H9 (cell line): ENCODE data around the gene EEF1AKMT2. TPM values are rescaled to one million over a fixed set of nuclear protein-coding genes. Genes with fewer than 3 reads are reported as not detected.

Source experiments
- DNase-seq: peaks from one replicate; pipeline ENCODE4 v3.0.0-alpha.2; 2017
- H2AFZ ChIP-seq: one replicate; pipeline ENCODE4 v1.6.1; 2013; ENCODE audit warnings: mild to moderate bottlenecking, low read length, control low read depth, moderate library complexity
- H2AK5ac ChIP-seq: 2 replicates; pipeline ENCODE4 v1.6.1; 2013; ENCODE audit warnings: low read length, control low read depth, mixed read lengths; ENCODE audit not compliant: insufficient read length
- H2BK120ac ChIP-seq: one replicate; pipeline ENCODE4 v1.6.1; 2013; ENCODE audit warnings: low read depth, mild to moderate bottlenecking, low read length, control low read depth, inconsistent platforms; ENCODE audit not compliant: poor library complexity, severe bottlenecking
- H2BK12ac ChIP-seq: 2 replicates; pipeline ENCODE4 v1.6.1; 2013; ENCODE audit warnings: low read length, control low read depth, mixed read lengths, low read depth; ENCODE audit not compliant: insufficient read length
- H2BK15ac ChIP-seq: 2 replicates; pipeline ENCODE4 v1.6.1; 2013; ENCODE audit warnings: low read depth, low read length, control low read depth
- H2BK20ac ChIP-seq: one replicate; pipeline ENCODE4 v1.6.1; 2013; ENCODE audit warnings: low read depth, mild to moderate bottlenecking, low read length, control low read depth, inconsistent platforms; ENCODE audit not compliant: poor library complexity, severe bottlenecking
- H2BK5ac ChIP-seq: 2 replicates; pipeline ENCODE4 v1.6.1; 2013; ENCODE audit warnings: low read length, control low read depth, mixed read lengths; ENCODE audit not compliant: insufficient read length
- H3K14ac ChIP-seq: 2 replicates; pipeline ENCODE4 v1.6.1; 2013; ENCODE audit warnings: low read length, control low read depth; ENCODE audit not compliant: insufficient read depth
- H3K18ac ChIP-seq: 2 replicates; pipeline ENCODE4 v1.6.1; 2013; ENCODE audit warnings: low read depth, mild to moderate bottlenecking, mixed read lengths, low read length, control low read depth; ENCODE audit not compliant: insufficient read length
- H3K23ac ChIP-seq: 2 replicates; pipeline ENCODE4 v1.6.1; 2013; ENCODE audit warnings: low read length, control low read depth, mixed read lengths, low read depth; ENCODE audit not compliant: insufficient read length
- H3K23me2 ChIP-seq: 2 replicates; pipeline ENCODE4 v1.6.1; 2013; ENCODE audit warnings: low read depth, mild to moderate bottlenecking, mixed read lengths, low read length, control low read depth; ENCODE audit not compliant: insufficient read length, poor library complexity, severe bottlenecking
- H3K27ac ChIP-seq: 2 replicates; pipeline ENCODE4 v1.5.1; 2013; ENCODE audit warnings: low read length, control low read depth, mixed read lengths, low read depth; ENCODE audit not compliant: insufficient read length
- H3K27me3 ChIP-seq: 2 replicates; pipeline ENCODE4 v1.6.1; 2013; ENCODE audit warnings: low read length, control low read depth, inconsistent platforms; ENCODE audit not compliant: insufficient read depth
- H3K4ac ChIP-seq: 2 replicates; pipeline ENCODE4 v1.6.1; 2013; ENCODE audit warnings: low read depth, mild to moderate bottlenecking, control low read depth, inconsistent platforms, low read length, moderate library complexity
- H3K4me1 ChIP-seq: 2 replicates; pipeline ENCODE4 v1.6.1; 2013; ENCODE audit warnings: low read length, control low read depth, inconsistent platforms; ENCODE audit not compliant: insufficient read depth
- H3K4me2 ChIP-seq: 2 replicates; pipeline ENCODE4 v1.6.1; 2013; ENCODE audit warnings: low read length, control low read depth, mixed read lengths; ENCODE audit not compliant: insufficient read length, insufficient read depth
- H3K56ac ChIP-seq: 2 replicates; pipeline ENCODE4 v1.6.1; 2013; ENCODE audit warnings: low read depth, mild to moderate bottlenecking, mixed read lengths, low read length, control low read depth; ENCODE audit not compliant: insufficient read length
- H3K79me1 ChIP-seq: 2 replicates; pipeline ENCODE4 v1.6.1; 2013; ENCODE audit warnings: low read depth, mild to moderate bottlenecking, moderate library complexity, low read length, control low read depth, inconsistent platforms; ENCODE audit not compliant: insufficient read depth, poor library complexity, severe bottlenecking
- H3K79me2 ChIP-seq: 2 replicates; pipeline ENCODE4 v1.6.1; 2013; ENCODE audit warnings: low read length, control low read depth, inconsistent platforms; ENCODE audit not compliant: insufficient read depth
- H3K9ac ChIP-seq: 2 replicates; pipeline ENCODE4 v1.6.1; 2013; ENCODE audit warnings: low read length, control low read depth, mixed read lengths; ENCODE audit not compliant: insufficient read length; ENCODE audit errors: extremely low read depth
- H3K9me3 ChIP-seq: one replicate; pipeline ENCODE4 v1.6.1; 2013; ENCODE audit warnings: low read depth, low read length, inconsistent platforms; ENCODE audit not compliant: control insufficient read depth
- H3T11ph ChIP-seq: one replicate; pipeline ENCODE4 v1.6.1; 2013; ENCODE audit warnings: mild to moderate bottlenecking, low read length, control low read depth, inconsistent platforms
- H4K20me1 ChIP-seq: one replicate; pipeline ENCODE4 v1.6.1; 2013; ENCODE audit not compliant: control insufficient read depth, insufficient read length, insufficient read depth
- H4K5ac ChIP-seq: 2 replicates; pipeline ENCODE4 v1.6.1; 2013; ENCODE audit warnings: low read depth, mild to moderate bottlenecking, mixed read lengths, low read length, control low read depth; ENCODE audit not compliant: insufficient read length
- H4K8ac ChIP-seq: replicated peaks from 2 replicates; pipeline ENCODE4 v1.6.1; 2013; ENCODE audit warnings: low read length, control low read depth, mixed read lengths, low read depth; ENCODE audit not compliant: insufficient read length
- H4K91ac ChIP-seq: 2 replicates; pipeline ENCODE4 v1.6.1; 2013; ENCODE audit warnings: low read depth, mild to moderate bottlenecking, moderate library complexity, mixed read lengths, low read length, control low read depth; ENCODE audit not compliant: insufficient read length
- H3K27ac Mint-ChIP-seq, 3 experiments: 2 replicates in 2 of 3; 3 replicates in 1 of 3; pipeline ENCODE4 v1.8.0; 2020 to 2021; ENCODE audit warnings: mixed read lengths in 3 of 3, mild to moderate bottlenecking in 1 of 3, moderate library complexity in 1 of 3
- H3K27me3 Mint-ChIP-seq: 2 replicates; pipeline ENCODE4 v1.8.0; 2021; ENCODE audit warnings: low read depth, mild to moderate bottlenecking, moderate library complexity, mixed read lengths
- H3K36me3 Mint-ChIP-seq, 3 experiments: 2 replicates in 2 of 3; 3 replicates in 1 of 3; pipeline ENCODE4 v1.8.0; 2020 to 2021; ENCODE audit warnings: low read depth in 3 of 3, mixed read lengths in 3 of 3; ENCODE audit not compliant: insufficient read depth in 1 of 3
- H3K4me1 Mint-ChIP-seq, 2 experiments: 2 replicates each; pipeline ENCODE4 v1.8.0; 2020; ENCODE audit warnings: mixed read lengths in 2 of 2
- H3K4me3 Mint-ChIP-seq, 2 experiments: 2 replicates in 1 of 2; 3 replicates in 1 of 2; pipeline ENCODE4 v1.8.0; 2020 to 2021; ENCODE audit warnings: mild to moderate bottlenecking in 2 of 2, mixed read lengths in 2 of 2, moderate library complexity in 1 of 2
- H3K9me3 Mint-ChIP-seq, 2 experiments: 2 replicates in 1 of 2; 3 replicates in 1 of 2; pipeline ENCODE4 v1.8.0; 2020; ENCODE audit warnings: mild to moderate bottlenecking in 2 of 2, mixed read lengths in 2 of 2, moderate library complexity in 1 of 2
- total RNA-seq: library from RNA; stranded (reverse); gene quantifications from 2 replicates; pipeline ENCODE4 v1.2.1, GENCODE V29; 2021
- TF ChIP-seq, protein P1 (sequence below): fragments of 200-600 bp; sonication (generic); conservative IDR thresholded peaks from 3 replicates; pipeline ENCODE4 v1.8.0; 2021; ENCODE audit warnings: antibody characterized with exemption, mild to moderate bottlenecking

Gene EEF1AKMT2
- total RNA-seq, 1 experiment from 2014 or later, result 19.0 TPM

DNA sequence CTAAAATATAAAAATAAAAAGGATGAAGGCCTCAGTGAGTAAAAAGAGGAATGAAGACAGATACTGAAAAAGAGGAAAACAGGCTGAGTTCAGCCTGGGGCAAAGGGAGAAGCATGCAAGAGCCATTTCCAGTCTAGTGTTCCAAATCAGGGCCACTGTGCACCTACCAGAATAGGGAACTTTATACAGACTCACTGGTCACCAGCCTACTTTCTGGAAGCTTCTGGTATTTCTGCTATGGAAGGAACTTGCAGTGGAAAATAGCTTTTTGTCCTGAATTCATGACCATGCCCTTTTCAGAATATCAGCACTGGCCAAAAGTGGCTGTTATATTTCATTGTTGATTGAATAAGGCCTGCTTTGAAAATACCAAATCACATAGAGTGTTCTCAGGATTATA, 38.8 kb upstream of the EEF1AKMT2 start:
- no peaks in the 10 kb centered on the region for H3K9me3 ChIP-seq
- H4K5ac ChIP-seq, result no peak overlapping the region
- H3K9ac ChIP-seq, result no peak overlapping the region
- H2BK5ac ChIP-seq, result no peak overlapping the region
- no peak overlapping the region for H3K23ac ChIP-seq
- no peak overlapping the region for H2BK20ac ChIP-seq
- Mint-ChIP-seq H3K4me1 (no peaks in the 10 kb centered on the region), H3K9me3 (no peaks in the 10 kb centered on the region), H3K4me3 (no peak overlapping the region), H3K27ac (no peak overlapping the region), H3K36me3 (peaks cover 26 to 67% (median 61%) of the 10 kb centered on the region in 3 experiments; a peak in 6 of 7 replicates), H3K27me3 (no peaks in the 10 kb centered on the region)
- no peak overlapping the region for H3K4me2 ChIP-seq
- no peak overlapping the region for H4K8ac ChIP-seq
- H2AK5ac ChIP-seq, result no peak overlapping the region
- no peak overlapping the region for H3K14ac ChIP-seq
- H2BK15ac ChIP-seq, result no peak overlapping the region
- H3K4ac ChIP-seq, result no peak overlapping the region
- H3K18ac ChIP-seq, result no peak overlapping the region
- no peaks in the 10 kb centered on the region for H3K27me3 ChIP-seq
- H2AFZ ChIP-seq, result no peak overlapping the region
- no peaks in the 10 kb centered on the region for H3K23me2 ChIP-seq
- DNase-seq, result no peak
- H3T11ph ChIP-seq, result no peak overlapping the region
- H3K79me1 ChIP-seq, result no peaks in the 10 kb centered on the region
- no peaks in the 10 kb centered on the region for H3K4me1 ChIP-seq
- H2BK12ac ChIP-seq, result no peak overlapping the region
- TF ChIP-seq, protein P1, sequence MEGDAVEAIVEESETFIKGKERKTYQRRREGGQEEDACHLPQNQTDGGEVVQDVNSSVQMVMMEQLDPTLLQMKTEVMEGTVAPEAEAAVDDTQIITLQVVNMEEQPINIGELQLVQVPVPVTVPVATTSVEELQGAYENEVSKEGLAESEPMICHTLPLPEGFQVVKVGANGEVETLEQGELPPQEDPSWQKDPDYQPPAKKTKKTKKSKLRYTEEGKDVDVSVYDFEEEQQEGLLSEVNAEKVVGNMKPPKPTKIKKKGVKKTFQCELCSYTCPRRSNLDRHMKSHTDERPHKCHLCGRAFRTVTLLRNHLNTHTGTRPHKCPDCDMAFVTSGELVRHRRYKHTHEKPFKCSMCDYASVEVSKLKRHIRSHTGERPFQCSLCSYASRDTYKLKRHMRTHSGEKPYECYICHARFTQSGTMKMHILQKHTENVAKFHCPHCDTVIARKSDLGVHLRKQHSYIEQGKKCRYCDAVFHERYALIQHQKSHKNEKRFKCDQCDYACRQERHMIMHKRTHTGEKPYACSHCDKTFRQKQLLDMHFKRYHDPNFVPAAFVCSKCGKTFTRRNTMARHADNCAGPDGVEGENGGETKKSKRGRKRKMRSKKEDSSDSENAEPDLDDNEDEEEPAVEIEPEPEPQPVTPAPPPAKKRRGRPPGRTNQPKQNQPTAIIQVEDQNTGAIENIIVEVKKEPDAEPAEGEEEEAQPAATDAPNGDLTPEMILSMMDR, result no peak
- no peaks in the 10 kb centered on the region for H4K20me1 ChIP-seq
- no peak overlapping the region for H3K56ac ChIP-seq
- no peaks in the 10 kb centered on the region for H3K79me2 ChIP-seq
- H3K27ac ChIP-seq, result no peak overlapping the region
- no peak overlapping the region for H2BK120ac ChIP-seq
- no peak overlapping the region for H4K91ac ChIP-seq
